GM19099 (cell line): ENCODE measurements around the gene MED31.

Experiments used
- POLR2A ChIP-seq: IDR thresholded peaks from 3 replicates; pipeline ENCODE4 v1.6.1; 2011; ENCODE audit warnings: low read depth; ENCODE audit not compliant: insufficient read length; ENCODE audit errors: extremely low read depth

The MED31 gene

DNA sequence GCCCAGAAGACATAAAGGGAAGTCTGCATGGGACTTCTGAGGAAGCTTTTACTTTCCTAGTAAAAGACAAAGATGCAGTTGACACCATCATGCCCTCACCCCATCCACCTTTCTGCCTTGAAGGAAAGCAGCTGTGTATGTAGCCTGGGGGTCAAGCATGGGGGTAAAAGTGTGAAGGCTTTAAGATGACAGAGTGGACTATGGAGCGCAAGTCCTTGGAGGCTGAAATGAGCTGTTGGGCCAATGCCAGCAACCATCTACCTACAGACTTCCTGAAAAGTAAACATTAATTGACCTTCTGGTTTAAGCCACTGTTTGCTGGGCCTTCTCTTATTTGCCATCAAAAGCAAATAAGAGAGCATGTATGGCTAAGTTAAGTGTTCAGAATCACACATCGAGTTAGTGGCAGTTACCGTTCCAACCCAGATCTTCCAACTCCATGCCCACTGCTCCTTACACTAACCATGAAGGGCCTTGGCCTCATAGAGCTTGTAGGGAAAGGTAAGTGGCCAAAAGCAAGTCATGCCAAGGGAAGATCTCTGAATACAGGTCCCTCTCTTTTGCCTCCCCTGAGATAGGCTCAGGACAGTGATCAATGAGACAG, 31.8 kb upstream of the MED31 start:
- TF ChIP-seq POLR2A: no peak

- no peak for TF ChIP-seq POLR2A
Measured at GRCh38 chr17:6682339-6682738, 30.9 kb upstream of the MED31 start.

DNA sequence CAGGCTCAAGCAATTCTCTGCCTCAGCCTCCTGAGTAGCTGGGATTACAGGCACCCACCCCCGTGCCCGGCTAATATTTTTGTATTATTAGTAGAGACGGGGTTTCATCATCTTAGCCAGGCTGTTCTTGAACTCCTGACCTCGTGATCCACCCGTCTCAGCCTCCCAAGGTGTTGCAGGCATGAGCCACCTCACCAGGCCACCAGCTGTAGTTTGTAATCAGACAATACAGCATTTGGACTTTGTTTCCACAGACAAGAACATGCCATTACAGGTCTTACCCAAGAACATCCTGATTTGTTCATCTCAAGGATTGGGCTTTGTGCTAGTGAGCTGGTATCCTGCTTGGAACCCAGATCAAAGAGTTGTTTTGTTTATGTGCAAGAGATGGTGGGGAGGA, 30.3 kb upstream of the MED31 start:
- no peak for TF ChIP-seq POLR2A

GRCh38 chr17:6681176-6681575, 29.8 kb upstream of the MED31 start:
- no peak for TF ChIP-seq POLR2A

- no peak for TF ChIP-seq POLR2A
Measured at GRCh38 chr17:6679241-6679640, 27.8 kb upstream of the MED31 start.

DNA sequence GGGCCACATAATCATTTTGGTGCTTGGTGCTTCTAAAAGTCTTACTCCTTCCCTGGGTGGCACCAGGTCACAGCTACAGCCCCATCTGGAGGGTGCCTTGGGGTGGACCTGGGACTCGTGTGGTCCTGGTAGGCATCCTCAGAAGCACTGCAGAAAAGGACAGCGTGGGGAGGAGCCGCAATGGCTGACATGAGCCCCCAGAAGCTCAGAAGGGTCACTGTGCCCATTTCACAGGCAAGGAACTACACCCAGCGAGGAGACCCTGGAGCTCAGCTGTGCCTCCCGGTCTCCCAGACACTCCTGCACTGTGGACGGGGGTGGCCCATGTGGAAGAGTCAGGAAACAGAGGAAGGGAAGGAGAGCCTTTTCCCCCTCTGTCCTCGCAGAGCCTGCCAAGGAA, 26.5 kb upstream of the MED31 start:
- TF ChIP-seq POLR2A: no peak

DNA sequence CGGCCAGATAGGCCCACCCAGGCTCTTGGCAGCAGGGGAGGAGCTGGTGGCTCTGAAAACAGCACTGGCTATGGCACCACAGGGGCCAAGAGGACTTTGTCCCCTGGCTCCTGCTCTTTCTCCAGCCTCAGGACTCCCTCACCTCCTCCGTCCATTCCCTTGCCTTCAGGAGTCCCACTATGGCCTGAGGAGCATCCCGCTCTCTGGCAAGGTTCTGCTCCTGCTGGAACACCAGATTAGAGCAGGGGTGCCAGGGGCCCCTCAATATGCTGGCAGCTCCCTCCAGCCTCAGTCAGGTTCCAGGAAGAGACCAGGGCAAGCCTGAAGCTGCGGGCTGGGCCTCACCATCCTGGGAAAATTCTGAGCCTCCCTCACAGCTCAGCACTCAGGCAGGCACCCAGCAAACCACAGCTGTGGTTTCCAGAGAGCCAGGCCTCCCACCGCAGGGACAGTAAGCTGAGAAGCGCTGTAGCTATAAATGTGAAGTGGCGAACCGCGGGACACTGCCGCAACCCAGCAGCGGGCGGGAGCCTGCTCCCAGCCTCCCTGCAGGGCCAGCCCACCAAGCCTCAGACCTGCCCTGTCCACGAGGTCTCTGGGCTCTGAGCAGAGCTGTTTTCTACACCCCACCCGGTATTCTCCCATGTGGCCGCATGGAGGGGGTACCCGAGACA, 25.9 kb upstream of the MED31 start:
- no peak for TF ChIP-seq POLR2A

GRCh38 chr17:6676802-6677157, 25.4 kb upstream of the MED31 start:
- no peak for TF ChIP-seq POLR2A

- TF ChIP-seq POLR2A: no peak
Measured at GRCh38 chr17:6675201-6675825, 23.9 kb upstream of the MED31 start.

GRCh38 chr17:6674586-6674985, 23.2 kb upstream of the MED31 start:
- no peak for TF ChIP-seq POLR2A

GRCh38 chr17:6671431-6671830, 20.0 kb upstream of the MED31 start:
- TF ChIP-seq POLR2A: no peak

DNA sequence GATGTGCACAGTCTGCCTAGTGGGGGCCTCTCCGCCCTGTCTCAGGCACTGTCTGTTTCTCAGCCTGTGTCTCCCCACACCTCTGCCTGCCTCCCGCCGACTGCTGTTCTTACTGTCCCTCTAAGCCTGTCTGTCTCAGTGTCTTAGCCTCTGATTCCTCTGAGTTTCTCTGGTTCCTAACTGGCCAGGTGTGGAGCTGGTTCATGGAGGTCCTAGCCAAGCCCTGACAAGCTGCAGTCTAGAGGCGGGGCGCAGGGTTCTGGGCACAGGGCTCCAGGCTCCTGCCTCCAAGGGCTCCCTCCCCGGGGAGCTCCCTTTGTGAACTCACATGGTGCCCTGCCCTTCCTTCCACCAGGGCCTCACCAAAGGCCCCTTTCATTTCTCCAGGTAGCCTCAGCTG, 19.6 kb upstream of the MED31 start:
- no peak for TF ChIP-seq POLR2A

DNA sequence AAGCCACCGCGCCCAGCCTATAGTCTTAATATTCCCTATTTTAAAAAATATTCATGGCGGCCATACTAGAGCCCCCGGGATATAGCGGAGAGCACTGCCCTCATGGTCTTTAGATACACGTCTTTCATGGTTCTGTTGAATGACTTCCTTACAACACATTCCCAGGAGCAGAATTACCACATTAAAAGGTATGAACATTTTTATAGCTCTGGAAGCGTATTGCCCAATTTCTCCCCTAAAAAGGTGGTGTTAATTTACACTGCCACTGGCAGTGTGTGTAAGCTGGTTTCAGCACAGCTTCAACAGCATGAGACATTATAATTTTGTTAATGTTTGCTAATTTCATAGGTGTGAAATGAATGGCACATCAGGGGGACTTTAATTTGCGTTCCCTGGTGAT, 19.2 kb upstream of the MED31 start:
- TF ChIP-seq POLR2A: no peak

DNA sequence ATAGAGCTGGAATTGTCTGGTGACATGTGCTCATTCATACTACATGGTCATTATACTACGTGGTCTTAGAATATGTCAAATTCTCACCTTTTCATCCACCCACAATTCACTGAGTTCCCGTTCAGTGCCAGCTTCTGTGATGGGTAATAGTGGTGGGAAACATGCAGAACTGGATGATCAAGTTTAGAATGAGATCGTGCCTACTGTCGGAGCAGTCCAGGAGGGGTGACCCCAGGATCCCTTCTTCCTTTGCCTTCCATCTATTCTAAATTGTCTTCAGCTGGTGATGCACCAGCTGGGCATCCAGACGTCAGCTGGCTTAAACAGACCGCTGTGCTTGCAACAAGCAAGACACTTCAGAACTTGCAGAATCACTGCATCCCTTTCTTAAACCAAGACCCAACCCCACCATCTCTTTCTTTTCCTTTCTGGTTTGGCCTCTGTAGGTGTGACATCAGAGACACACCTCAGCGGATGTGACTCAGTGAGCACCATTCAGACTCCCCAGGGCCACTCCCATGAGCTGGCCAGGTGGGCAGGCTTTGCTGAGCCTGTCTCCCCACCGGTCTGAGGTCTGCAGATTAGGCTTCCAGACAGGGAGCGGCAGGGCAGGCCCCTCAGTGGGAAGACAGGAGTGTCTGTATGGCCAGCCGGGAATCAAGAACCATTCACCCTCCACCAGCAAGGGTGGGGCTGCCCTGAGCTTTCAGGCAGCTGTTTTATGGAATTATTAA, 18.2 kb upstream of the MED31 start:
- no peak for TF ChIP-seq POLR2A

DNA sequence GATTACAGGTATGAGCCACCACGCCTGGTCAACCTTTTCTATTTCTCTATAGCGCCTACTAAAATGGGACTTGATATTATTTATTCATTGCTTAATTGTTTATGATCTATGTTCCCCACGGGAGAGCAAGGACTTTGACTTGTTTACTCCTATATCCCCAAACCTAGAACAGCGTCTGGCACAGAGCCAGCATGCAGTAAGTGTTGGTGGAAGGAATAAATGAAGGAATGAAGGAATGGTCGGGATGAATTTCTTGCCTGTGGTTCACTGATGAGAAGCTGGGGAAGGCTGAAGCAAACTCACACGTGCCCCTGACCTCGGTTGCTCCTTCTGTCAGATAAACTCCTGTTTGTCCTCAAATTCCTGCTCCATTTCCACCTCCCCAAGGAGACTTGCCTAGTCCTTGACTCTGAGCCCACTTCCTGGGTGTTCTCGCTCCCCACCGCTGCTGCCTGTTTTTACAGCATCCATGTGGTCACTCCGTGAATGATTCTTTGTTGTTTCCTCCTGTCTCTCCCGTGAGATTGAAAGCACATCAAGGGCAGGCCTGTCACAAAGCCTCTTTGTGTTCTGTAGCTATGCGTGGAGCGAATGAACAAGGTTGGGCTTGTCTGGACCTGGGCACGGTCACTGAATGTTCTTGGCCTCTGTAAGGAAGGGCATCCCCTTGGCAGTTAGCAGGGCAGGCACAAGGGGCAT, 17.5 kb upstream of the MED31 start:
- no peak for TF ChIP-seq POLR2A
